Measurements from ENCODE around the gene TRIM7.
"Not testable (repeated sequence)": the region's sequence is repeated elsewhere in the genome, so short reads cannot be mapped to it uniquely, and the experiment has no call there.

Gene TRIM7

DNA sequence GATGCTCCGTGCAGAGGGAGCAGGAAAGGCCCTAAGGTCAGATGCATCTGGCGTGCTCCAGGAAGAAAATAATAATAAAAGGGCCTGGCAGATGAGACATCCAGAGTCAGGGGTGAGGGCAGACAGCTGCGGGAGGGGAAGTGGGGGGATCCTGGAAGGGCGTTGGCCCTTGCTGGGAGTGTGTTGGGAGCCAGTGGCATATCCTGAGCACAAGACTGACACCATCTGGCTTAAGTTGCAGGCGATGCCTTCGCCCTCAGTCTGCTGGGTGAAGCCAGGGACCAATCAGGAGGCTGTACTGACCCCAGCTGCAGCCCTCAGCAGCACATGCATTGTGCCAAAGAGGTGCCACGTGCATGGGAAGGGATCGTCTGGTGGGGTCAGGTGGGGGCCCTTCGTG, 53.9 kb downstream of the TRIM7 start:
- no peak for DNase-seq (ENCODE audit: low read depth in 3 of 3)

DNA sequence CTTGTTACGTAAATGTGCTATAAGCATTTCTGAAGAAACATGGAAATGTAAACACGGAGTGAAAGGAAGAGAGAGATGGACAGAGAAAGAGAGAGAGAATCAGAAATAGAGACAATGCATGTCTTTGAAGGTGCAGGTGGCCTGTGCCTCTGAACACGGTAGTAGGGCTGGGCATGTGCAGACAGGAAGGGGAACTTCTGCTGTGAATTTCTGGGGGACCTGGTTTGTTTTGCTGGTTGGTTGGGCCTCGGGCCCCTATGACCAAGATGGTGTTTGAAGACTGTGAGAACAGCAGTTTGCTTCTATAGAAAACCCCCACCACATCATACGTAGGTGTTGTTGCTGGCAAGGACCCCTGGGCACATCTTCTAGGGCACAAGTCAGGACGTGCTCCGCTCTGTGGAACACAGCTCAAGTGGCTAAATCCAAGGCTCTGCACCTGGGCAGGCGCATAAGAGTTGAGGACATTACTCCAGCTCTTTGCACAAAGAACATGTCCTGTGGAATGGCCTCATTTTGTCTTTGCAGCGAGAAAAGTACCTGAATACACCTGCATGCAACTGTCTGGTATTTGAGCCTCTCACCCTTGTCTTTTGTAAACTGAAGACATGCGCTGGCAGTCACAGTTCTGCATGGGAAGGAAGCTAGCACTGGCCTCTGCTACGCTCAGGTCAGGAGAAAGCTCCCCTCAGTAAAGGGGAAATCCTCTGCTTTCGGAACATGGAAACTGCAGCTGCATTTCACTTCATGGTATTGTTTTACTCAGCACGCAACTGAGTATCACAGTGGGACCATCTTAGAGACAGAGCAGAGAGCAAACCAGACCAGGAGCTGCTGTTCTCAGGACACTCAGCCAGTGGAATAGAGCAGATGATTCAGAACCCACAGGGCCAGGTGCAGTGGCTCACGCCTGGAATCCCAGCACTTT, 54.9 kb downstream of the TRIM7 start:
- DNase-seq (ENCODE audit: low read depth in 3 of 3) = no peak

DNA sequence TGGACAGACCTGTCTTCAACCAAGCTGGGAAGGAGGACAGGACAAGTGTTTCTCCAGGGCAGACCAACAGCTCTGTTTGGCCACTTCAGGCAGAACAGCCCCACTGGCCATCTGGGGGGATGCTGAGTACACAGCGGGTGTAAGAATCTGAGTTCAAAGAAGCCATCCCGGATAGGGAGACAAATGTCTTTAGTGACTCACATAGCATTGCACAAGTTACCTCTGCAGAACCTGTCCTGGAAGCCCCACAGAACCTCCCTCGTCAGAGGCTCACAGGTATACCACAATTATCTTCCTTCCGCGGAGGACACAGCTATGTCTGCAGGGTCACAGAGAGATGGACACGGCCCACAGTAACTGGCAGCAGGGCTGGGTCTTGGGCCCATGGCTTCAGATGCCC, 55.6 kb downstream of the TRIM7 start:
- DNase-seq (ENCODE audit: low read depth in 3 of 3) = no peak

DNA sequence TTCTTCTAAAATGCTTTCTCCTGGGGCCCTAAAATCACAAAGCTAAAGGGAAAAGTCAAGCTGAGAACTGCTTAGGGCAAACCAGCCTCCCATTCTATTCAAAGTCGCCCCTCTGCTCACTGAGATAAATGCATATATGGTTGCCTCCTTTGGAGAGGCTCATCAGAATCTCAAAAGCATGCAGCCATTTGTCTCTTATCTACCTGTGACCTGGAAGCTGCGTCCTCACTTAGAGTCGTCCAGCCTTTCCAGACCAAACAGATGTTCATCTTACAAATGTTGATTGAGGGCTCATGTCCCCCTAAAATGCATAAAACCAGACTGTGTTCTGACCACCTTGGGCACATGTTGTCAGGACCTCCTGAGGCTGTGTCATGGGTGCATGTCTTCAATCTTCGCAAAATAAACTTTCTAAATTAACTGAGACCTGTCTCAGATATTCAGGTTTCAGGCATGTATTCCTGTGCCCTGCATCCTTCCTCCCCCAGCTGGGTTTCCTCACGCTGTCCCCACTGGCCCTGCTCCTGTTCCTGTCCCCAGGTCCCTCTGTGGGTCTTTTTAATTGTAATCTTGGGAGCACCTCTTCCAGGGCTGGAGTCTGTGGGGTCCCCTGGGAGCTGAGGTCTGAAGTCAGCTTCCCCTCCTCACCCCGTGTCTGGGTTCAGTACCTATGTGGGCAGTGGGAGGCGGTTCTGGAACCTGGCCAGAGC, 57.9 kb downstream of the TRIM7 start, which contains the start of gene OR2V2:
OR2V2 (plus strand) TSS at position 660 of the 710 bp plus-strand sequence. CDS start 7,357 bp downstream, outside the sequence.
- DNase-seq (ENCODE audit: low read depth in 3 of 3) = not testable (repeated sequence)

DNA sequence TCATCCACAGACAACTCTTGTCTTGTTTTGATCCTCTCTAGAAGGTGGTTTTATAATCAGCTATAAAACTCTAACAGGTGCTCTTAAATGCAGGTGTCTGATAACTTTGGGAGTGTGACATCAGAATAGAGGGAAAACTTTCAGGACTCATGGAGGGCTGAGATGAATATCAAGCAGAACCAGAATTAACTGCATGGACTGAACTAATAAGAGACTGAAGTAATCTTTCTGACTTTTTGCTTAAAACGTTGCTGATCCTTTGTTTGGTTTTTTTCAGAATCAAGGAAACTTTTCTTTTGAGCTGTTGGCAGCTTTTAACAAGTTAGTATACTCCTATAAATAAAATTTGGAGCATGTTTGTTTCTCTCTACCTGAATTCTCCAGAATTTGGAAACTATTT, 59.9 kb downstream of the TRIM7 start:
- no peak for DNase-seq (ENCODE audit: low read depth in 3 of 3)
